CD4-positive, alpha-beta T cell treated with Interleukin-17A for 1 hour (primary cell): Measurements from ENCODE around the gene MAGEB2.
"Not testable (repeated sequence)": the region's sequence is repeated elsewhere in the genome, so short reads cannot be mapped to it uniquely, and the experiment has no call there.

ENCODE experiments used
- DNase-seq: peaks from one replicate; pipeline ENCODE4 v3.0.0-alpha.2; 2020

MAGEB2 gene, protein sequence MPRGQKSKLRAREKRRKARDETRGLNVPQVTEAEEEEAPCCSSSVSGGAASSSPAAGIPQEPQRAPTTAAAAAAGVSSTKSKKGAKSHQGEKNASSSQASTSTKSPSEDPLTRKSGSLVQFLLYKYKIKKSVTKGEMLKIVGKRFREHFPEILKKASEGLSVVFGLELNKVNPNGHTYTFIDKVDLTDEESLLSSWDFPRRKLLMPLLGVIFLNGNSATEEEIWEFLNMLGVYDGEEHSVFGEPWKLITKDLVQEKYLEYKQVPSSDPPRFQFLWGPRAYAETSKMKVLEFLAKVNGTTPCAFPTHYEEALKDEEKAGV

DNA sequence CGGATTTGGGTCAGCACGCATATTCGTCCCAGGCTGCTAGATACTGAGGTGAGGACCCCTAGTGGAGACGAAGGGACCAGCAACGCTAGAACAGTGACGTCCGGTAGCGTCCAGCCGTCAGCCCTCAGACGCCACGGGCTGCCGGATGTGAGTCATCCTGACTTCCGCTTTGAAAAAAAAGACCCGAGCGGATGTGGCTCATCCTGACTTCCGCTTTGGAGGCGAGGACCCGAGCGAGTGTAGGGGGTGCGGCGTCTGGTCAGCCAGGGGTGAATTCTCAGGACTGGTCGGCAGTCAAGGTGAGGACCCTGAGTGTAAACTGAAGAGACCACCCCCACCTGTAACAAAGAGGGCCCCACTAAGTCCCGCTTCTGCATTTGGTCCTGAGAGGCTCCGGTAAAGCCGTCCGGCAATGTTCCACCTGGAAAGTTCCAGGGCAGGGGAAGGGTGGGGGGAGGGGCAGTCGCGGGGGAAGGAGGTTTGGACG is at the start of gene MAGEB2:
Gene MAGEB2 (plus strand): TSS at position 207 of the 487 bp plus-strand sequence. CDS start 3,018 bp downstream, outside the sequence.
- no peak for DNase-seq

DNA sequence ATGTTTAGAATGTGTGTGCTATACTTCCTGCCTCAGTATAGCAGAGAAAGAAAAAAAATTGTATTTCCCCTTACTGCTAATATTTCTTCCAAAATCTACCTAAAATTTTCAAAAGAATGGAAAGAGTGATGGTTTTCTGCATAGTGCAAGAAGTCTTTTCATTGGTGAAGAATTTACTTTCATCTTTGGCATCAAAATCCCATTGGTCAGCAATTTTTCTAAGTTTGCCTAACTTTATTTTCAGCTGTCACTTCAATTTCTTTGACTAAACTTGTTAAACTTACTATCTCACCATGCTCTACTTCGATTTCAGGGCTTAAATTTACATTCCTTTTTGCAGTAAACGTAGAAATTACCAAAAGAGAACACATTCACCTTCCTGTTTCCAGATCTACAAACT is 44.5 kb upstream of the MAGEB2 start:
- DNase-seq, result no peak

DNA sequence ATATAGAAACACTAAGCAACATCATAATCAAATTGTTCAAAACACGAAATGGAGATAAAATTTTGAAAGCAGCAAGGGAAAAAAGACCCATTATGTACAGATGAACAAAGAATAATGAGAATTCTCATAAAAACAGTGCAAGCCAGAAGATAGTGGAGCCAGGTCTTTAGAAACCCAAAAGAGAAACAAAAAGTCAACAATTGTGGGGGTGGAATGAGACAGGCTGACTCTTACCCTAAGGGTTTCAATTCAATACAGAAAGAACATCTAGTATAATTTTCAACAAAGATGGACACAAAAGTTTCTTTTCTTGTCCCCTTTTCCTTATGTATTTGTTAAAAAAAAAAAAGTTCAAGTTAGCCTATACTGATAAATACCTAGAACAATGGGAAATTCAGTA is 34.0 kb upstream of the MAGEB2 start:
- DNase-seq, result no peak

DNA sequence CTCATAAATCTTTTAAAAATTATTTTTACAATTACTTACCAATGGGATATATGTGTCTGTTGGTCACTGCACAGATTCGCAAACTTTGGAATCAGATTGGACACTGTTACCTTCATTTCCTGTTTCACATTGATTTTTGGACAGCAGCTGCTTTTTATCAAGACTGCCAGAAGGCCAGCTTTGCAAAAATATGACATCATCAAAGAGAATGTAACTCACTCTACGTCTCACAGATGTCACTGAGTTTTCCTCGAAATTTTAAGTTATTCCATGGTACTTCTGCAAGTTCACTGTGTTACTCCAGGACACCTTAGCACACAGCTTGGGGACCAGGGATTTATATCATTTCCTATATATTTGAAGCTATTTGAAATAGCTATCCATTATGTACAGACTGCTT is 31.8 kb upstream of the MAGEB2 start:
- DNase-seq, result no peak

DNA sequence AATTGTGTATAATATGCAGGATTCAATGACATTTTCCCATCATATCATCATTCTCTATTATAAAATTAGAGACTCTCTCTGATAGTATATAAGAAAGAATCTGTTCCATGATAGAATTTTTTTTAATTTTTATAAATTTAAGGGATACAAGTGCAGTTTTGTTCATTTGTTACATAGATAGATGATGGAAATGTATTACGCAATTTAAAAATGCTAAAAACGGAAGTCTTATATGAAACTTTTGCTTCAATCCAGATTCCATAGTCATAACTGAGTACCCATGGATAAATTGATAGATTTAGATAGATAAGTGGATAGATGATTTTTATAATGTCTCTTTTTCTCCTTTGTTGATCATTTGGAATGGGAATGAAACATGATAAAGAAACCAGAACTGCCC is 24.9 kb upstream of the MAGEB2 start:
- no peak for DNase-seq

DNA sequence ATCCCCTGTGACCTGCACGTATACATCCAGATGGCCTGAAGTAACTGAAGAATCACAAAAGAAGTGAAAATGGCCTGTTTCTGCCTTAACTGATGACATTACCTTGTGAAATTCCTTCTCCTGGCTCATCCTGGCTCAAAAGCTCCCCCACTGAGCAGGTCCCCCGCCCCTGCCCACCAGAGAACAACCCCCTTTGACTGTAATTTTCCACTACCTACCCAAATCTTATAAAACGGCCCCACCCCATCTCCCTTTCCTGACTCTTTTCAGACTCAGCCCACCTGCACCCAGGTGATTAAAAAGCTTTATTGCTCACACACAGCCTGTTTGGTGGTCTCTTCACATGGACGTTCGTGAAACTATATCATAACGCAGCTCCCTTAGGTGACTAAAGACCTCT is 21.5 kb upstream of the MAGEB2 start:
- not testable (repeated sequence) for DNase-seq

DNA sequence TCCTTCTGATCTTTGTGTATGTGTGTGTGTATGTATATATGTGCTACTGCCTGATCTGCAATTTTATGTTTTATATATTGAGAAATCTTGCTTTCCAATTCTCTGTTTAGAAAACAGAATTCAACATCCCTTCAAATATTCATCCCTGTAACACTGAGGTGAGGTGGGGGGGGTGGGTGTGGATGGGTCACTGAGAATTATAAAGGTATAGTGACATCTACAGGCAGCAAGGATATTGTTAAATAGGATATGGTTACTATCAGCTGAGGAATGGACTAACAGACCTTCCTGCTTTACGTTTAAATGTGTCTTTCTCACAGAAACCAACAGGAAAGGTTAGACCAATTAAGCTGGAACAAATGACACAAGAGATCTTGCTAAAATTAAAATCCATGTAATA is 19.0 kb upstream of the MAGEB2 start:
- DNase-seq, result no peak

DNA sequence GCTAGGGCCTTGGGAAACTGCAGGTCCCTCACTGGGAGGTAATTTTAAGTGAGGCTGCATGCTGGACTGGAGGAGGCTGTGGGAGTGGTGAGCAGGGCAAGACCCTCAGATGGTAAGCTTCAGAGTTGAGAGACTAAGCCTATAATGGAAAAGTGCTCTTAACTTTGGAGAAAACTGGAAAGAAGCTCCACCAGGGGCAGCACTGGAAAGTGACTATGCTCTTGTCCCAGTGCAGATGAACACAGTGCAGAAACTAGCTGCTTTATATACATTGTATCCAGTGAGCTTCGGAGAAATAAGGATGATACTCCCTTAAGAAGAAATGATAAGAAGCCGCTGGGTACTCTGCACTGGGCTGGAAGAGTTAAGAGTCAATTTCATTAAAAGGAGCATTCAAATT is 3.2 kb upstream of the MAGEB2 start:
- no peak for DNase-seq

DNA sequence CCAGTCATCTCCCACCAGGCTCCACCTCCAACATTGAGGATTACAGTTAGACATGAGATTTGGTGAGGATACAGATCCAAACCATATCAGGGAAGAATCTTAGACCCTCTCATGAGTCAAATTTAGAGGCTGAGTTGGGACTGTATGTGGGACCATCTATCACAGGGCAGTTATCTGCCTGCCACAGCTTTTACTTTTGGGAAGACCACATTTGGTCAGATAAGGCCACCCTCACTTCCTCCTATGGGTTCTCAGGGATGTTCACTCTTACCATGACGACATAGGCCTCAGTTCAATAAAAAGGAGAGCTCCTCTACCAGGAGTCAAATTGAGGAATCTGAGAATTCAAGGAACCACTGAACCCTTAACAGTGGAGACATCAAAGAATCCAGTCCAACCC is 2.1 kb downstream of the MAGEB2 start:
- no peak for DNase-seq

DNA sequence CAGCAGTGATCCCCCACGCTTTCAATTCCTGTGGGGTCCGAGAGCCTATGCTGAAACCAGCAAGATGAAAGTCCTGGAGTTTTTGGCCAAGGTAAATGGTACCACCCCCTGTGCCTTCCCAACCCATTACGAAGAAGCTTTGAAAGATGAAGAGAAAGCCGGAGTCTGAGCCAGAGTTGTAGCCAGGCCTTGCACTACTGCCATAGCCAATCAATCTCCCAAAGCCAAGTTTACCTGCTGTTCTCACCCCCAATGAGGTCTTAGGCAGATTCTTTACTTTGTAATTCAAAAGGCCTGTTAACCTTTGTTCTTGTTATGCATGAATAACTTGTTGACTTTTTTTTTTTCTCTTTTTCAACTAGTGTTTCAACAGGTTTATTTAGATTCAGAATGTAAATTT is 4.0 kb downstream of the MAGEB2 start:
- DNase-seq, result no peak

DNA sequence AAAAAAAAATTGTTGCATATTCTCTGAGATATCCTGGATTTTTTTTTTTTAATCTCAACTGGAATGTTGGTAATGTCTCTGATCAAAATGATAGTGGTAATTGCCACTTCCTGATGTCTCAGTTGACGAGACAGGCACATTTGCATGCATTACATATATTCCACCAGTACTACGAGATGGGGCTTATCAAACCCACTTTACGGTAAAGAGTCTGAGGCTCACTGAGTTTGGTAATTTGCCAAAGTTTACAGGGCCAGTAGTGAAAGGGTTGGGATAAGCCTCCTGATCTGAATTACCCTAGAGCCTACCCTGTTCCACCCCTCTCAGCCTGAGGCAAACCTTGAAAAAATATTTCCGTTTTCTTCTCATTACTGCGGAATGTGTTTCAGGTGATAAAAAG is 5.3 kb downstream of the MAGEB2 start:
- no peak for DNase-seq

DNA sequence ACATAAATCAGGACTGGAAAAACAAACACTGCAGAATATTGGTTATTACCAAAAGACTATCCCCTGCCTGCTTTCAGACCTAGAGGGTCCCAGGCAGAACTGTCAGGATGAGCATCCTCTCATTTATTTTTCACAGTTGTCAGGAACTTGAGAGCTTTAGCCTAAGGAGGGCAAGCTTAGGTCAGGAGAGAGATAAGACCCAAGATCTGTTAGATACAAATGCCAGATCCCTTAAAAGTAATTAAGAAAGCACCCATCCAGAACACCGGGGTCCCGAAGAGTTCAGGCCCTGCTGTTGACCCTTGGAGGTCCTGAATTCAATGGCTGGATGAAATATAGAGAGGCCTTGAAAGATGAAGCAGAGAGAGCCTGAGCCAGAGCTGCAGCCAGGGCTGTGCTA is 9.2 kb downstream of the MAGEB2 start:
- DNase-seq, result no peak

DNA sequence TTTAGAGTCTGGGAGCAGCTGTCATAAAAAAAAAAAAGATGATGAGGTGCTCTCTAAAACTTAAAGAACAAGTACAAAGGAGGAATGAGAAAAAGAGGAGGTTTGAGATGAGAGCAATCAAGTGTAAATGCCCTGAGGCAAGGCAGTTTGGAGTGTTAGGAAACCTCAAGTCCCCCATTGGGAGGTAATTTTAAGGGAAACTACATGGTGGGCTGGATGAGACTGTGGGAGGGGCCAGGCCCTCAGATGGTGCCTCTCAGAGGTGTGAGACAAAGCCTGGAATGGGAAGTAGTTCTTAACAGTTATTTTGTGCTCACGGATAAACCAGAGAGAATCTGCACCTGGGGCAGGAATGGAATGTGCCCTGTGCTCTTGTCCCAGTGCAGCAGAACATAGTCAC is 13.2 kb downstream of the MAGEB2 start:
- DNase-seq, result no peak

DNA sequence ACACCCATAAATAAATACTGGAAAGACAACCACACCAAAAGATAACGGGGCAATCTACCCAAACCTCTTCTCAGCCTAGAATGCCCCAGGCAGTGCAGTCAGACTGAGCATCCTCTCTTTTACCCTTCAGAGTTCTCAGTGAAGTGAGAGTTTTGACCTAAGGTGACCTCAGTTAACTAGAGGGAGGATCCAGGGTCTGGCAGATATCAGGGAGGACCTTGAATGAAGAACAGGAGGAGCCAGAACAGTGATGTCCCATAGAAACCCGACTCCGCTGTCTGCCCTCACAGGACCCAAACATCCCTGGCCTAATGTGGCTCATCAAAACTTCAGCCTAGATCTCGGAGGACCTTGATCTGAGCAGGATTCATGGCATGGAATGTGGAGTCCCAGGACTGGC is 15.0 kb downstream of the MAGEB2 start, which contains the start of gene MAGEB3:
Gene MAGEB3 (plus strand): TSS at position 263 of the 400 bp plus-strand sequence. CDS start 5,268 bp downstream, outside the sequence.
- no peak for DNase-seq

DNA sequence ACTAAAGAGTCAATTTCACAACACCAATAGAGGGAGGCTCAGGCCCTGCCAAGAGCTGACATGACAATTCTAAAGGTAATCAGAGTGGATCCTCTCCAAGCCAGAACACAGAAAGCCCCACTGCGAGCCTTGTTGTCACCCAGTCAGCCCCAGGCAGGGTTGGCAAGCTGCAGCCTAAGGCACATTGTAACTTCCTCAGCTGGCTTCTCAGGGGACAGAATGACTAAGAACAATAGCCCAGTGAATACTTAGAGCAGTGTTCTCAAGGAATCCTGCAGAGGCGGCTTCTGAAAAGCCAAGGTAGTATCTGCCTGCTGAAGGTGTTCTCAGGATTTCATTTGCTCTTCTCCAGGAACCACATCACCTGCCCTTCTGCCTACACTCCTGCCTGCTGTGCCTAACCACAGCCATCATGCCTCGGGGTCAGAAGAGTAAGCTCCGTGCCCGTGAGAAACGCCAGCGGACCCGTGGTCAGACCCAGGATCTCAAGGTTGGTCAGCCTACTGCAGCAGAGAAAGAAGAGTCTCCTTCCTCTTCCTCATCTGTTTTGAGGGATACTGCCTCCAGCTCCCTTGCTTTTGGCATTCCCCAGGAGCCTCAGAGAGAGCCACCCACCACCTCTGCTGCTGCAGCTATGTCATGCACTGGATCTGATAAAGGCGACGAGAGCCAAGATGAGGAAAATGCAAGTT is 26.5 kb downstream of the MAGEB2 start, which contains the start of gene MAGEB4:
Gene MAGEB4 (plus strand): TSS at position 277 of the 692 bp plus-strand sequence. CDS start 136 bp downstream, at position 413.
- DNase-seq, result no peak

DNA sequence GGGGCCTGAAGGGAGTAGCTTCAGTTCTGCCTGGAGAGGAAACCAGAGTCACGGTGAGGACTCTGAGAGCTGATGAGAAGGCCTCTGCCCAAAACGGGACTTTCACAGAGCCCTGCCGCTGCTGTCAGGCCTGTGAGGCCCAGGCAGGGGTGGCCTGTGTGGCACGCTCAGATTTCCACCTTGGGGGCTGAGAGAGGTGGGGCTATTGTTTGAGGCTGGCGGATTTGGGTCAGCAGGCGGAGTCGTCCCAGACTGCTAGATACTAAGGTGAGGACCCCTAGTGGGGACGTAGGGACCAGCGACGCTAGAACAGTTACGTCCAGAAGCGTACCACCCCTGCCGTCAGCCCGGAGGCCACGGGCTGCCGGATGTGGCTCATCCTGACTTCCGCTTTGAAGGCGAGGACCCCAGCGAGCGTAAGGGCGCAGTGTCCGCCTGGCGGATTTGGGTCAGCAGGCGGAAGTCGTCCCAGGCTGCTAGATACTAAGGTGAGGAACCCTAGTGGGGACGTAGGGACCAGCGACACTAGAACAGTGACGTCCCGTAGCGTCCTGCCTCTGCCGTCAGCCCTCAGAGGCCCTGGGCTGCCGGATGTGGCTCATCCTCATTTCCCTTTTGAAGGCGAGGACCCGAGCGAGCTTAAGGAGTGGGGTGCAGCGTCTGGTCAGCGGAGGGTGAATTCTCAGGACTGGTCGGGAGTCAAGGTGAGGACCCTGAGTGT is 31.6 kb downstream of the MAGEB2 start, which contains the start of gene MAGEB1:
Gene MAGEB1 (plus strand): TSS at position 378 of the 721 bp plus-strand sequence. CDS start 3,348 bp downstream, outside the sequence.
- no peak for DNase-seq

DNA sequence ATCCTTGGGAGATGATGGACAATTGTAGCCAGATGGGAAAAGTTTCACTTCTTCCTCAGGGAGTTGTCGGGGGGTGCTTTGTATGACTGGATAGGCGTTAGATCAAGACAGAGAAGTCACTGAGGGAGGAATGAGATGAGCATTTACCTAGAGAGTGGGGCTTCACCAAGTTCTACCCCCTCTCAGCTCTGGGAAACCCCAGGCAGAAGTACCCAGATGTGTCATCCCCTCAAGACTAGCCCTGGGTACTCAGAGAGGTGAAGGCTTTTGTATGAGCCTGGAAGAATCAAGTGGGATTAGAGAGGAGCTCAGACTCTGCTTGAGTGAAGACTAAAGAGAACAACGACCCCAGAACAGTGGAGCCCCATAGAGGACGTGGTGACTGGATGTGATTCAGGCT is 33.5 kb downstream of the MAGEB2 start:
- DNase-seq, result no peak

DNA sequence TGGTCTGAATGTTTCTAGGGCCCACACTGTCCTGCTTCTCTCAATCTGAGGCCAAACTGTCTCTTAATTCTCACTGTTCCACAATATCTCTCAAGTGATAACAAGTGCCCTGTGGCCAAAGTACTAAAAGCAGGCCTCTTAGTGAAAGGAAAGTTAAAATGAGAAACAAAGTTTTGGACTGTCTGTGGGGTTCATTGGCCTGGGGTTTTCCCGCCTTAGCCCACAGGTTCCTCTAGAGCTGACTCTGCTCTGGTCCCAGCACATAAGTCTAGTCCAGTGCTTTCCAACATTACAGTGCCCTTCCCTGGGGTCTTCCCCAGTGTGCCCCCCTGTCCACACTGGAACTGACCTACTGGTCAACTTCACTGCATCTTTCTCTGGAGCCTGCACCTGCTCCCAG is 37.9 kb downstream of the MAGEB2 start:
- no peak for DNase-seq

DNA sequence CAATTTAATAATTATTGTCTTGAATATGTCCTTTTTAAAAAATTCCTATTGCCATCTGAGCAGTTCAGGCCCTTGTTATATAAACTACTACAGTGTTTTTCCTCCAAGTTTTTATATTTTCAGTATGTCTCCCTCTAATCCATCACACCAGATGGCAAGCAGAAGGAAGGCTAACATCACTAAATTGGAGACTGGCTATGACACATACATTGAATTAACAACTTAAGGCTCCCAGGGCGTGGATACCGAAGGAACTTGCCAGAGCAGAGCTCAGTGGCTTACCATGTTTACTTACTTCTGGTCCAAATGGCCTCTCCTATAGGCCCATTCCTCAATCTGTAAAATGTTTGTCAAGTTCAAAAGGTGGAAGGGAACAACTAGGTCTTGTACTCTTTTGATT is 44.6 kb downstream of the MAGEB2 start:
- DNase-seq, result no peak

DNA sequence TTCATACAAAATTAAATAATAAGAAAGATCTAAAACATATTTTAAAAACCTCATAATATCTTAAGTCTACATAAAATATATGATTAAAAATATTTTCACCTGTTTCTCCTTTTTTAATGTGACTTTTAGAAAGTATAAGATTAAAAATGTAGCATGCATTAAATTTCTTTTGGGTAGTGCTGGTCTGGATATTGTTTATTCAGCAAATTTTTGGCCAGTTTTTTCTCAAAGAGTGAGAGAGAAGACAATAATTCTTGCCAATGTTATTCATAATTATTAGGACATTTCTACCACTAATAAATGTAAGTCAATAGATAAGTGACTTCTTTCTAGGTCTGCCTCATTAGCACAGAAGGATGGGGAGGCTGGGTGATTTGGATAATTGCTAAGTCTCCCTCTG is 45.6 kb downstream of the MAGEB2 start:
- no peak for DNase-seq

DNA sequence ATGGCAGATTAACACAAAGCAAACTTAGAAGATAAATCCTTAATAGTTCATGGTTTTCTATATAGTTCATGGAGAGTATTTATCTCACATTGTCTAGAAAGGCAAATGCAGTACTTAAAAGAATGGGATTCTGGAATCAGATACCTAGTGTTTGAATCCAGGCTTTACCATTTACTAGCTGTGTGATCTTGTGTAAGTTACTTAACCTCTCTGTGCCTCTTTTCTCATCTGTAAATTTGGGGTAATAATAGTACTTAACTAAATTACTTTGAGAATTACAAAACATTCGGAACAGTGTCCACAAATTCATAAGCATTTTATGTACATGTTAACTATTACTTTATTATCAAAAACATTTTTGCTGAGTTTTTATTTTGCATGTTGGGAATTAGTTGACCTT is 47.4 kb downstream of the MAGEB2 start:
- DNase-seq, result no peak
